HepG2 (cell line): ENCODE results near the gene VSTM5. TPM values are rescaled to one million over a fixed set of nuclear protein-coding genes. Genes with fewer than 3 reads are reported as not detected.

Experiments
- GTF3A ChIP-seq: sonication (generic); formaldehyde crosslinking; conservative IDR thresholded peaks from 2 replicates; pipeline ENCODE4 v1.4.0; 2020; ENCODE audit warnings: mild to moderate bottlenecking, missing genetic modification reagents
- KDM6A ChIP-seq: IDR thresholded peaks from 2 replicates; pipeline ENCODE4 v1.6.1; 2016; ENCODE audit warnings: low read depth
- MED8 ChIP-seq: sonication (generic); formaldehyde crosslinking; IDR thresholded peaks from 2 replicates; pipeline ENCODE4 v1.8.1; 2023; ENCODE audit warnings: mild to moderate bottlenecking, missing genetic modification reagents; ENCODE audit not compliant: insufficient replicate concordance
- NCOR1 ChIP-seq: fragments of 200-600 bp; sonication (generic); IDR thresholded peaks from 2 replicates; pipeline ENCODE4 v1.7.0; 2017; ENCODE audit warnings: antibody characterized with exemption, low read length, borderline replicate concordance
- POLR2A ChIP-seq, 2 experiments: IDR thresholded peaks; 2 replicates each; pipeline ENCODE4 v1.6.1; 2011; ENCODE audit warnings: low read depth in 2 of 2, low read length in 2 of 2, mild to moderate bottlenecking in 1 of 2, moderate library complexity in 1 of 2; ENCODE audit not compliant: insufficient read depth in 1 of 2
- SMAD3 ChIP-seq: sonication (generic); formaldehyde crosslinking; IDR thresholded peaks from 2 replicates; pipeline ENCODE4 v1.4.0; 2020; ENCODE audit warnings: missing genetic modification reagents
- SP4 ChIP-seq: sonication (generic); formaldehyde crosslinking; IDR thresholded peaks from 2 replicates; pipeline ENCODE4 v1.8.1; 2023; ENCODE audit warnings: mild to moderate bottlenecking, missing genetic modification reagents
- ZMAT3 ChIP-seq: sonication (generic); formaldehyde crosslinking; conservative IDR thresholded peaks from 2 replicates; pipeline ENCODE4 v1.7.0; 2021; ENCODE audit warnings: missing genetic modification reagents
- ZNF142 ChIP-seq: sonication (generic); formaldehyde crosslinking; IDR thresholded peaks from 2 replicates; pipeline ENCODE4 v1.4.0; 2020; ENCODE audit warnings: missing genetic modification reagents
- ZNF24 ChIP-seq: fragments of 450-650 bp; IDR thresholded peaks from 2 replicates; pipeline ENCODE4 v1.6.1; 2017; ENCODE audit warnings: antibody characterized with exemption, mild to moderate bottlenecking
- ZNF326 ChIP-seq: sonication (generic); formaldehyde crosslinking; IDR thresholded peaks from 2 replicates; pipeline ENCODE4 v1.4.0; 2020; ENCODE audit warnings: missing genetic modification reagents, borderline replicate concordance
- ZNF34 ChIP-seq: sonication (generic); formaldehyde crosslinking; IDR thresholded peaks from 2 replicates; pipeline ENCODE4 v1.4.0; 2020; ENCODE audit warnings: mild to moderate bottlenecking, missing genetic modification reagents, borderline replicate concordance
- ZNF580 ChIP-seq: IDR thresholded peaks from 2 replicates; pipeline ENCODE4 v1.6.1; 2016; ENCODE audit warnings: low read depth, borderline replicate concordance
- ZNF629 ChIP-seq: sonication (generic); formaldehyde crosslinking; conservative IDR thresholded peaks from 2 replicates; pipeline ENCODE4 v1.5.0; 2020; ENCODE audit warnings: missing genetic modification reagents
- ZNF674 ChIP-seq: sonication (generic); formaldehyde crosslinking; IDR thresholded peaks from 2 replicates; pipeline ENCODE4 v1.5.0; 2020; ENCODE audit warnings: low read depth, mild to moderate bottlenecking, missing genetic modification reagents
- polyA plus RNA-seq, 8 experiments: library from polyadenylated mRNA; depleted of rRNA in 3 of 8; stranded (reverse) in 7 of 8; unstranded in 1 of 8; fragments of >200 nt; fragmentation: Illumina TruSeq in 4 of 8; extraction: Trizol in 4 of 8; gene quantifications; 2 replicates each; pipeline versions ENCODE4 v1.2.1 to v1.2.3, GENCODE V29; 2011 to 2016; ENCODE audit warnings: low read depth in 4 of 8, missing spikeins in 1 of 8, mixed read lengths in 1 of 8; ENCODE audit not compliant: insufficient read depth in 1 of 8
- total RNA-seq, 5 experiments: library from RNA; depleted of rRNA; stranded (reverse); fragments of >200 nt; fragmentation: Illumina TruSeq; extraction: Trizol; gene quantifications; 2 replicates each; pipeline ENCODE4 v1.2.3, GENCODE V29; 2016; ENCODE audit warnings: low read depth in 1 of 5
- TF ChIP-seq, protein P1 (sequence below): sonication (generic); formaldehyde crosslinking; IDR thresholded peaks from 2 replicates; pipeline ENCODE4 v1.5.1; 2020; ENCODE audit warnings: mild to moderate bottlenecking, moderate library complexity, missing genetic modification reagents
- TF ChIP-seq, protein P2 (sequence below): sonication (generic); formaldehyde crosslinking; IDR thresholded peaks from 2 replicates; pipeline ENCODE4 v1.4.0; 2020; ENCODE audit warnings: mild to moderate bottlenecking, missing genetic modification reagents
- TF ChIP-seq, protein P3 (sequence below): sonication (generic); formaldehyde crosslinking; IDR thresholded peaks from 2 replicates; pipeline ENCODE4 v1.4.0; 2020; ENCODE audit warnings: mild to moderate bottlenecking, missing genetic modification reagents
- TF ChIP-seq, protein P4 (sequence below): sonication (generic); formaldehyde crosslinking; IDR thresholded peaks from 2 replicates; pipeline ENCODE4 v1.4.0; 2020; ENCODE audit warnings: mild to moderate bottlenecking, missing genetic modification reagents

The VSTM5 gene
- total and polyA plus RNA-seq, 2 of the 13 experiments (the other 11 are each of a cell fraction or from before 2014, with no cell fraction given), result not detected

DNA sequence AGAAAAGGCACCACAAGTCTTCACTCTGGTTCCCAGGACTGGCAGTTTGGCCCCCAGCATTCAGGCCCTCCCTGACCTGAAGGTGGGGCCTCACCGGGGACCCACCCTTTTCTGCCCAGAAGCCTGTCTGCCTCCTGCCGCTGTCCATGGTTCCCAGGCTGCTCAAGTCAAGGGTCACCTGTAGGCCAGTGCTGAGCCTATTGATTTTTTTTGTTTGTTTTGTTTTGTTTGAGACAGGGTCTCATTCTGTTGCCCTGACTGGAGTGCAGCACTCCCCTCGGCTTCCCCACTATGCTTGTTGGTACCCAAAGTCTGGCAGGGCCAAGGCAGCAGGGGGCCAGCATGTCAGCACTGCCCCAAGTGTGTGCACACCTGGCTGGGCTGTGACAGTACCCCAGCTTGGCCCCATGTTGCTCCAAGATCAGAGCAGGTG lies 77.4 kb downstream of the VSTM5 start (continued):
- TF ChIP-seq, protein P1, sequence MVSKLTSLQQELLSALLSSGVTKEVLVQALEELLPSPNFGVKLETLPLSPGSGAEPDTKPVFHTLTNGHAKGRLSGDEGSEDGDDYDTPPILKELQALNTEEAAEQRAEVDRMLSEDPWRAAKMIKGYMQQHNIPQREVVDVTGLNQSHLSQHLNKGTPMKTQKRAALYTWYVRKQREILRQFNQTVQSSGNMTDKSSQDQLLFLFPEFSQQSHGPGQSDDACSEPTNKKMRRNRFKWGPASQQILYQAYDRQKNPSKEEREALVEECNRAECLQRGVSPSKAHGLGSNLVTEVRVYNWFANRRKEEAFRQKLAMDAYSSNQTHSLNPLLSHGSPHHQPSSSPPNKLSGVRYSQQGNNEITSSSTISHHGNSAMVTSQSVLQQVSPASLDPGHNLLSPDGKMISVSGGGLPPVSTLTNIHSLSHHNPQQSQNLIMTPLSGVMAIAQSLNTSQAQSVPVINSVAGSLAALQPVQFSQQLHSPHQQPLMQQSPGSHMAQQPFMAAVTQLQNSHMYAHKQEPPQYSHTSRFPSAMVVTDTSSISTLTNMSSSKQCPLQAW, result peak; percentile 48; the same call in 1 of the 2 replicates
- TF ChIP-seq ZNF580 (CRISPR knock-in tag) (no peak; the same call in 1 of the 2 replicates), ZNF34 (CRISPR knock-in tag) (no peak), ZNF24 (no peak), KDM6A (no peak), NCOR1 (peak; percentile 33; the same call in 1 of the 2 replicates), GTF3A (CRISPR knock-in tag) (no peak), SP4 (no peak), MED8 (CRISPR knock-in tag) (no peak), ZNF326 (CRISPR knock-in tag) (no peak), ZNF629 (CRISPR knock-in tag) (no peak), SMAD3 (CRISPR knock-in tag) (peak; percentile 93), ZNF142 (CRISPR knock-in tag) (0 out of 2 replicates have a peak, but pooled peaks have one; percentile 41), ZMAT3 (CRISPR knock-in tag) (0 out of 2 replicates have a peak, but pooled peaks have one; percentile 61), POLR2A (IDR thresholded peaks at IDR 0.05; ENCODE audit: insufficient read depth in 1 of 2, low read depth in 2 of 2, low read length in 2 of 2) (no peak), ZNF674 (CRISPR knock-in tag) (no peak)
- TF ChIP-seq, protein P2, sequence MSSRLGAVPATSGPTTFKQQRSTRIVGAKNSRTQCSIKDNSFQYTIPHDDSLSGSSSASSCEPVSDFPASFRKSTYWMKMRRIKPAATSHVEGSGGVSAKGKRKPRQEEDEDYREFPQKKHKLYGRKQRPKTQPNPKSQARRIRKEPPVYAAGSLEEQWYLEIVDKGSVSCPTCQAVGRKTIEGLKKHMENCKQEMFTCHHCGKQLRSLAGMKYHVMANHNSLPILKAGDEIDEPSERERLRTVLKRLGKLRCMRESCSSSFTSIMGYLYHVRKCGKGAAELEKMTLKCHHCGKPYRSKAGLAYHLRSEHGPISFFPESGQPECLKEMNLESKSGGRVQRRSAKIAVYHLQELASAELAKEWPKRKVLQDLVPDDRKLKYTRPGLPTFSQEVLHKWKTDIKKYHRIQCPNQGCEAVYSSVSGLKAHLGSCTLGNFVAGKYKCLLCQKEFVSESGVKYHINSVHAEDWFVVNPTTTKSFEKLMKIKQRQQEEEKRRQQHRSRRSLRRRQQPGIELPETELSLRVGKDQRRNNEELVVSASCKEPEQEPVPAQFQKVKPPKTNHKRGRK (CRISPR knock-in tag), result no peak
- TF ChIP-seq, protein P3, sequence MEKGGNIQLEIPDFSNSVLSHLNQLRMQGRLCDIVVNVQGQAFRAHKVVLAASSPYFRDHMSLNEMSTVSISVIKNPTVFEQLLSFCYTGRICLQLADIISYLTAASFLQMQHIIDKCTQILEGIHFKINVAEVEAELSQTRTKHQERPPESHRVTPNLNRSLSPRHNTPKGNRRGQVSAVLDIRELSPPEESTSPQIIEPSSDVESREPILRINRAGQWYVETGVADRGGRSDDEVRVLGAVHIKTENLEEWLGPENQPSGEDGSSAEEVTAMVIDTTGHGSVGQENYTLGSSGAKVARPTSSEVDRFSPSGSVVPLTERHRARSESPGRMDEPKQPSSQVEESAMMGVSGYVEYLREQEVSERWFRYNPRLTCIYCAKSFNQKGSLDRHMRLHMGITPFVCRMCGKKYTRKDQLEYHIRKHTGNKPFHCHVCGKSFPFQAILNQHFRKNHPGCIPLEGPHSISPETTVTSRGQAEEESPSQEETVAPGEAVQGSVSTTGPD (CRISPR knock-in tag), result no peak
- TF ChIP-seq, protein P4, sequence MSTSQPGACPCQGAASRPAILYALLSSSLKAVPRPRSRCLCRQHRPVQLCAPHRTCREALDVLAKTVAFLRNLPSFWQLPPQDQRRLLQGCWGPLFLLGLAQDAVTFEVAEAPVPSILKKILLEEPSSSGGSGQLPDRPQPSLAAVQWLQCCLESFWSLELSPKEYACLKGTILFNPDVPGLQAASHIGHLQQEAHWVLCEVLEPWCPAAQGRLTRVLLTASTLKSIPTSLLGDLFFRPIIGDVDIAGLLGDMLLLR (CRISPR knock-in tag), result no peak
